ENCODE results near the gene CLN5. TPM values are rescaled to one million over a fixed set of nuclear protein-coding genes. Genes with fewer than 3 reads are reported as not detected.
A peak's percentile ranks its signal among the peaks of the same experiment; 100 is the strongest.

The CLN5 gene
- total RNA-seq, 2 donors from 2014 or later = 14.0 to 16.4 TPM

GRCh38 chr13:76967031-76967430, 24.9 kb upstream of the CLN5 start:
- H3K4me1 Mint-ChIP-seq (ENCODE audit: low read depth) = no peaks in the 10 kb centered on the region
- peaks cover 21% of the 10 kb centered on the region for H3K27me3 Mint-ChIP-seq (ENCODE audit: low read depth)
- H3K9me3 Mint-ChIP-seq = no peaks in the 10 kb centered on the region
- no peak overlapping the region for H3K27ac Mint-ChIP-seq
- no peak overlapping the region for H3K4me3 Mint-ChIP-seq
- no peaks in the 10 kb centered on the region for H3K36me3 Mint-ChIP-seq (ENCODE audit: insufficient read depth in 2 of 2)
- no peak for ATAC-seq (replicated peaks in 1 of 2)
- no peak for DNase-seq

- H3K4me3 Mint-ChIP-seq = no peak overlapping the region
- no peaks in the 10 kb centered on the region for H3K36me3 Mint-ChIP-seq (ENCODE audit: insufficient read depth in 2 of 2)
- no peaks in the 10 kb centered on the region for H3K9me3 Mint-ChIP-seq
- no peak for DNase-seq
- ATAC-seq (replicated peaks in 1 of 2) = no peak
- no peaks in the 10 kb centered on the region for H3K4me1 Mint-ChIP-seq (ENCODE audit: low read depth)
- H3K27ac Mint-ChIP-seq = no peak overlapping the region
- peaks cover 29% of the 10 kb centered on the region for H3K27me3 Mint-ChIP-seq (ENCODE audit: low read depth)
Measured at GRCh38 chr13:76968041-76968440, 23.8 kb upstream of the CLN5 start.

GRCh38 chr13:76969488-76970365, 22.2 kb upstream of the CLN5 start:
- H3K36me3 Mint-ChIP-seq (ENCODE audit: insufficient read depth in 2 of 2) = no peaks in the 10 kb centered on the region
- no peaks in the 10 kb centered on the region for H3K9me3 Mint-ChIP-seq
- no peak for ATAC-seq (replicated peaks in 1 of 2)
- DNase-seq = no peak
- H3K27me3 Mint-ChIP-seq (ENCODE audit: low read depth) = peaks cover 29% of the 10 kb centered on the region
- no peak overlapping the region for H3K27ac Mint-ChIP-seq
- no peak overlapping the region for H3K4me3 Mint-ChIP-seq
- H3K4me1 Mint-ChIP-seq (ENCODE audit: low read depth) = no peaks in the 10 kb centered on the region

- peaks cover 29% of the 10 kb centered on the region for H3K27me3 Mint-ChIP-seq (ENCODE audit: low read depth)
- ATAC-seq (replicated peaks in 1 of 2) (no peak), DNase-seq (no peak)
- no peaks in the 10 kb centered on the region for H3K9me3 Mint-ChIP-seq
- no peaks in the 10 kb centered on the region for H3K4me1 Mint-ChIP-seq (ENCODE audit: low read depth)
- no peak overlapping the region for H3K27ac Mint-ChIP-seq
- no peak overlapping the region for H3K4me3 Mint-ChIP-seq
- H3K36me3 Mint-ChIP-seq (ENCODE audit: insufficient read depth in 2 of 2) = no peaks in the 10 kb centered on the region
Measured at GRCh38 chr13:76971215-76971614, 20.7 kb upstream of the CLN5 start.

GRCh38 chr13:76971851-76972829, 19.7 kb upstream of the CLN5 start:
- no peak for DNase-seq
- Mint-ChIP-seq H3K9me3 (no peaks in the 10 kb centered on the region), H3K4me1 (ENCODE audit: low read depth) (peaks cover 5% of the 10 kb centered on the region), H3K27me3 (ENCODE audit: low read depth) (peaks cover 23% of the 10 kb centered on the region), H3K27ac (no peak overlapping the region), H3K4me3 (no peak overlapping the region), H3K36me3 (ENCODE audit: insufficient read depth in 2 of 2) (no peaks in the 10 kb centered on the region)
- no peak for ATAC-seq (replicated peaks in 1 of 2)

- H3K27ac Mint-ChIP-seq = no peak overlapping the region
- no peaks in the 10 kb centered on the region for H3K9me3 Mint-ChIP-seq
- no peaks in the 10 kb centered on the region for H3K36me3 Mint-ChIP-seq (ENCODE audit: insufficient read depth in 2 of 2)
- no peak for DNase-seq
- H3K4me3 Mint-ChIP-seq = no peak overlapping the region
- H3K4me1 Mint-ChIP-seq (ENCODE audit: low read depth) = peaks cover 5% of the 10 kb centered on the region
- peaks cover 23% of the 10 kb centered on the region for H3K27me3 Mint-ChIP-seq (ENCODE audit: low read depth)
- ATAC-seq (replicated peaks in 1 of 2) = peak; percentile 39 to 58
Measured at GRCh38 chr13:76973920-76974617, 17.8 kb upstream of the CLN5 start.

- DNase-seq (no peak), ATAC-seq (replicated peaks in 1 of 2) (no peak)
- H3K36me3 Mint-ChIP-seq (ENCODE audit: insufficient read depth in 2 of 2) = no peaks in the 10 kb centered on the region
- no peaks in the 10 kb centered on the region for H3K9me3 Mint-ChIP-seq
- H3K27me3 Mint-ChIP-seq (ENCODE audit: low read depth) = peaks cover 25% of the 10 kb centered on the region
- no peak overlapping the region for H3K4me3 Mint-ChIP-seq
- H3K27ac Mint-ChIP-seq = no peak overlapping the region
- H3K4me1 Mint-ChIP-seq (ENCODE audit: low read depth) = peaks cover 5% of the 10 kb centered on the region
Measured at GRCh38 chr13:76974618-76974975, 17.3 kb upstream of the CLN5 start.

- peaks cover 9% of the 10 kb centered on the region for H3K4me1 Mint-ChIP-seq (ENCODE audit: low read depth)
- no peak overlapping the region for H3K4me3 Mint-ChIP-seq
- H3K27me3 Mint-ChIP-seq (ENCODE audit: low read depth) = peaks cover 26% of the 10 kb centered on the region
- H3K36me3 Mint-ChIP-seq (ENCODE audit: insufficient read depth in 2 of 2) = no peaks in the 10 kb centered on the region
- ATAC-seq (replicated peaks in 1 of 2) (no peak), DNase-seq (no peak)
- no peak overlapping the region for H3K27ac Mint-ChIP-seq
- H3K9me3 Mint-ChIP-seq = no peaks in the 10 kb centered on the region
Measured at GRCh38 chr13:76975863-76976262, 16.0 kb upstream of the CLN5 start.

GRCh38 chr13:76976490-76976889, 15.4 kb upstream of the CLN5 start:
- Mint-ChIP-seq H3K9me3 (no peaks in the 10 kb centered on the region), H3K4me3 (no peak overlapping the region), H3K27me3 (ENCODE audit: low read depth) (peaks cover 30% of the 10 kb centered on the region), H3K27ac (no peak overlapping the region), H3K36me3 (ENCODE audit: insufficient read depth in 2 of 2) (no peaks in the 10 kb centered on the region), H3K4me1 (ENCODE audit: low read depth) (peaks cover 9% of the 10 kb centered on the region)
- no peak for DNase-seq
- no peak for ATAC-seq (replicated peaks in 1 of 2)

- H3K4me3 Mint-ChIP-seq = no peak overlapping the region
- no peaks in the 10 kb centered on the region for H3K9me3 Mint-ChIP-seq
- H3K27ac Mint-ChIP-seq = no peak overlapping the region
- DNase-seq (no peak), ATAC-seq (replicated peaks in 1 of 2) (no peak)
- H3K36me3 Mint-ChIP-seq (ENCODE audit: insufficient read depth in 2 of 2) = no peaks in the 10 kb centered on the region
- peaks cover 9% of the 10 kb centered on the region for H3K4me1 Mint-ChIP-seq (ENCODE audit: low read depth)
- peaks cover 31% of the 10 kb centered on the region for H3K27me3 Mint-ChIP-seq (ENCODE audit: low read depth)
Measured at GRCh38 chr13:76976929-76977328, 15.0 kb upstream of the CLN5 start.

- ATAC-seq (replicated peaks in 1 of 2) (peak; percentile 100), DNase-seq (peak; percentile 90 to 94)
- Mint-ChIP-seq H3K27ac (no peak overlapping the region), H3K36me3 (ENCODE audit: insufficient read depth in 2 of 2) (no peaks in the 10 kb centered on the region), H3K9me3 (no peaks in the 10 kb centered on the region), H3K4me1 (ENCODE audit: low read depth) (peaks cover 9% of the 10 kb centered on the region), H3K27me3 (ENCODE audit: low read depth) (peaks cover 32% of the 10 kb centered on the region), H3K4me3 (peak overlapping the region; percentile 65 to 82)
Measured at GRCh38 chr13:76980075-76980718, 11.7 kb upstream of the CLN5 start.

- Mint-ChIP-seq H3K4me3 (no peak overlapping the region), H3K9me3 (no peaks in the 10 kb centered on the region), H3K36me3 (ENCODE audit: insufficient read depth in 2 of 2) (no peaks in the 10 kb centered on the region), H3K27ac (no peak overlapping the region), H3K27me3 (ENCODE audit: low read depth) (peaks cover 40% of the 10 kb centered on the region), H3K4me1 (ENCODE audit: low read depth) (peaks cover 4% of the 10 kb centered on the region)
- DNase-seq (no peak), ATAC-seq (replicated peaks in 1 of 2) (no peak)
Measured at GRCh38 chr13:76982061-76982460, 9.8 kb upstream of the CLN5 start.

Data from activated T-cell treated with anti-CD3 and anti-CD28 coated beads, Interleukin-2, amount 50 U/mL, for 72 hours (primary cell).